GM19397 (cell line): ENCODE data around the gene SLC45A1.
A peak's percentile ranks its signal among the peaks of the same experiment; 100 is the strongest.
"Not testable (repeated sequence)": the region's sequence is repeated elsewhere in the genome, so short reads cannot be mapped to it uniquely, and the experiment has no call there.

ENCODE experiments used
- ATAC-seq: cut with Tn5 transposase; IDR thresholded peaks from one replicate; pipeline ENCODE4 v1.9.1; 2021; ENCODE audit warnings: mild to moderate bottlenecking, moderate library complexity; ENCODE audit not compliant: unreplicated experiment

The SLC45A1 gene

DNA sequence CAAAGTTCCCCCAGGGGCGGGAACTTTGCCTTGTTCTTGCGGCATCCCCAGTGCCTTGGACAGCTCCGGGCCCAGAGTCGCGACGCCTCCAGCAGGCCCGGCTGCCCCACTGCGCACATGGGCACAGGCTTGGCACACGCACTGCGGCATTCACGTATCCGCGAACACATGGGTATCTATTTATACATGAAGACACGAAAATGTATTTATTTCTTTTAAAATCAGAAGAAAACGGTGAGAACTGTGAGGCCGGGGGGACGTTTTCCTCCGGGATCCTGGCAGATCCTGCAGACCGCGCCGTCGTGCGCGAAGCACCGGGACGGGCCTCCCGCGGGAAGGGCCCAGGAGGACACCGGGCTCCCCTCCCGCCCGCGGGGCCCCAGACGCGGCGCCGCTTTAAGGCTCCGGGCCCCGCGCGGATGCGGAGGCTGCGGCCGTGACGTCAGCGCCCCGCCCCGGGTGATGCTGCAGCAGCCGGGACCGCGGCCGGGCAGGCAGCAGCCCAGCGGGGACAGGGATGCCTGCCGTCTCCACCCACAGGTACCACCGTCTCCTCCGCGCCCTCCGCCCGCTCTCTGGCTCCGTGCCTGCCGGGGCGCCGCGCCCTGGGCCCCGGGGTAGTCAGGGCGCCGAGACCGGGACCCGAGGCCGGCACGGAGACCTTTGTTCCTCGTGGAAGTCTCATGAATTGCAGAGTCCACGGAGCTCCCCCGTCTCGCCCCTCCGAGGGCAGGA, at the start of gene SLC45A1:
Gene SLC45A1, plus strand, starts transcription at position 468 of the 735 bp plus-strand sequence. CDS start 6,216 bp downstream, outside the sequence.
- no peak for ATAC-seq

GRCh38 chr1:8273036-8273435, 44.9 kb upstream of the SLC45A1 start:
- no peak for ATAC-seq

DNA sequence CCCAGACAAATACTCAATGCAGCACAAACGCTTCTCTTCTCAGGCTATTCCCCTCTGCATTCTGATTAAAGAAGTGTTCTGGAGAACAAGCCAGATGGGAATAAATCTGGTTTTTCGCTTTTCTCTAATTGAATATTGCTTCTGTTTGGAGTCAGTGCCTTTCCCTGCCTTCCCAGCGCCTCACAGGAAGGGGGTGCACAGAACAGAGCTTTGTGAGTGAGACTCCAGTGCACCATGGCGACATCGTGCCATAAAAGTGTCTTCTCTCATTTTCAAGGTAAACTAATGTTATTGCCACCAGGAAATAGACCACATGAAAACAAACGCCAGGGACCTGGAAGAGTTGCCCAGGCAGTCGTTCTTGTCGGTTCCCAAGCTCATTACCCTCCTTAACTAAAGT, 43.6 kb upstream of the SLC45A1 start:
- no peak for ATAC-seq

GRCh38 chr1:8276173-8276914, 41.6 kb upstream of the SLC45A1 start:
- no peak for ATAC-seq

DNA sequence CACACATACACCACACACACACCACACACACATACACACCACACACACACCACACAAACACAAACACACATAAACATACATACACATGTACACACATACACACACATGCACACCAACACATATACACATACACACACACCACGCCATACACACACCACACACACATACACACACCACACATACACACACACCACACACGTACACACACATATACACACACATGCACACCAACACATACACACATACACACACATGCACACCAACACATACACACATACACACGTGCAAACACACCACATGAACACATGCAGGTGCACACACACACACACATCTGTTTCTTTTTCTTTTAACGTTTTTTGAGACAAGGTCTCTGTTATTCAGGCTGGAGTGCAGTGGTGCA, 41.0 kb upstream of the SLC45A1 start:
- no peak for ATAC-seq

- not testable (repeated sequence) for ATAC-seq
These were observed 39.2 kb upstream of the SLC45A1 start for GRCh38 chr1:8278677-8279076.

GRCh38 chr1:8281843-8282509, 35.9 kb upstream of the SLC45A1 start:
- no peak for ATAC-seq

DNA sequence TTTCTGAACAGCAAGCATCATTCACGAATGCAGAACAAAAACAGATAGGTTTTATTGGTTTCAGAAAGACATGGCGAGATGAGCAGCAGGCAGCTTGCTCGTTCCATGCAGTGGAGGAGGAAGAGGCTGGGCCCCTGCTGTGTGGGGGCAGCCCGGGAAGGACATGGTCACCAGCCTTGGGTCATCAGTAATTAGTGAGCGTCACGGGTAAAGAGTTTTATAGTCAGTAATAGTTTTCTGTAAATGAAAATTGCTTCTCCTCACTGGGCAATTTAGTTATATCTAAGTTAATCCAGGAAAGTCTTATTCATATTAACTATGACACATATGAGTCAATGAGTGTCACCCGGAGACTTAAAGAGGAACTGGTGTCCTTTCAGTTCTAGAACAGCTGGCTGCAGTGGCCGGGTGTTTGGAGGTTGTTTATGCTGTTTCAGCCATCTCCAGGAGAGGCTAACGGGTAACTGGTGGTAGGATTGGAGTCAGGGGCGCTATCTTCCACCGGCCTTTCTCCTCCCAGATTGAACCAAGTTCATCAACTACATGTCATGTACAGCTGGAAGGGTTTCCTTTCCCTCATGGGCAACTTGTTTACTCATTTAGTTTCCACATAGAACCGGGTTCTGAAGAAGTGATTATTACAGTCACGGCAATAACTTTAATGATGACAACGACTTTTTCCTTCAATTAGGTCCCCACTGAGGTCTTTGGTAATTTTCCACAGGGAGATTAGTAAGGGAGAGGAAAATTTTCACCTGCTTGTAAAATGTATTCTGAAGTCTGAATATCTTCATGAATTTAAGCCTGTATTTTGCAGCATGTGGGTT, 34.6 kb upstream of the SLC45A1 start:
- peak; percentile 87 for ATAC-seq

DNA sequence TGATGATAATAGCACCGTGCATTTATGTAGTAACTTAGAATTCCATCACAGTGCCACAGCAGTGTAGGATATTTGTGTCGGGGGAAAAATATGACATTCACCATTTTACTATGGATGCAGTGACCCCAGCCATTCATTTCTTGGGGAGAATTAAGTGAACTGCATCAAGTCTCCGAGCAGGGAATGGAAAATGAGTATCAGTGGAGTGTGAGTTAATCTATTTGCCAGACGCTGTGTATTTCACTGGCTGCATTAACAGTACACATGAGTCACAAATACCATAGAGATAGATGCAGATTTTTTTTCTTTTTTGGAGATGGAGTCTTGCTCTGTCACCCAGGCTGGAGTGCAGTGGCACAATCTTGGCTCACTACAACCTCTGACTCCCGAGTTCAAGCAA, 33.8 kb upstream of the SLC45A1 start:
- ATAC-seq, result no peak

DNA sequence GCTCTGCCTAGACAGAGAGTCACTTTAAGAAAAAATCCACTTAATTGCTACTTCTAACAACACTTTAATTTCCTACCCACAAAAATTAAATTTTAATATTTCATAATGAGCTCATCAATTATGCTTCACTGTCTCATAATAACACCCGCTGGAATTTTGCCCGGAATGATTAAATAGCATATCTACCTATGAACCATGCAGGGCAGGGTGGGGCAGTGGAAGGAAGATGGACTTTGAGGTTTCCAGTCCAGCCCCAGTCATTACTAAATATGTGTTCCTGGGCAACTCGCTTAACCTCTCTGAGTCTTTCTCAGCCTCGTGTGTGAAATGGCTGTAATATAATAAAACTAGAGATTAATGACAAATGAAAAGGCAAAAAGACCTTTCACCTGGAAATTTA, 32.8 kb upstream of the SLC45A1 start:
- no peak for ATAC-seq

DNA sequence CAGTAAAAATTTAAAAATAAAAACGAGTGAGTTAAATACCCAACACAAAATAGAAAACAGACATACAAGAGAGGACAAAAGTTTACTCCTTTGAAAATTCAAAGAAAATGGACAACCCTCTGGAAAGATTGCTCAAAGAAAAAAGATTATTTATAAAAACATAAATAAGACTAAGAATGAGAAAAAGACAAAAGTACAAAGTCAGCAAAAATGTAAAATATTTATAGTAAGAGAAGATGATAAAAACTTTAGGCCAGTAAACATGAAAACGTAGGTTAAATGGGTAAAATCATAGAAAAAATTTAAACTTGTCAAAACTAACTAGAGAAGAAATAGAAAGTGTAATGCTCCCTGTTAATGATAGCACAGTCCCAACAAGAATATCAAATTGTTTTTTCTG, 31.9 kb upstream of the SLC45A1 start:
- no peak for ATAC-seq

GRCh38 chr1:8293118-8293517, 24.8 kb upstream of the SLC45A1 start:
- no peak for ATAC-seq

DNA sequence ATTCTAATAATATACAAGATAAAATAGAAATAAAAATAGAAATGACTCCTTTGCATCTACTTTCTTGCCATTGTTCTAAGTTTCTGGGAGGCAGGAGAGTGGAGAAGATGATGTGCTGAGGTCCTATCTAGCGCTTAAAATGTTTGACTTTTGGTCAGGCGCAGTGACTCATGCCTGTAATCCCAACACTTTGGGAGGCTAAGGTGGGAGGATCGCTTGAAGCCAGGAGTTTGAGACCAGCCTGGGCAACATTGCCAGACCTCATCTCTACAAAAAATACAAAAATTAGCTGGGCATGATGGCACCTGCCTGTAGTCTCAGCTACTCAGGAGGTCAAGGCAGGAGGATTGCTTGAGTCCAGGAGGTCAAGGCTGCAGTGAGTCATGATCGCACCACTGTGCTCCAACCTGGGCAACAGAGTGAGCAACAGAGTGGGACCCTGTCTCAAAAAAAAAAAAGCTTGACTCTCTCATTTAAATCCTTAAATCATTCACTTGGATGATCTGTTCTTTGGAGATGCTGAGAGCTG, 24.2 kb upstream of the SLC45A1 start:
- no peak for ATAC-seq

DNA sequence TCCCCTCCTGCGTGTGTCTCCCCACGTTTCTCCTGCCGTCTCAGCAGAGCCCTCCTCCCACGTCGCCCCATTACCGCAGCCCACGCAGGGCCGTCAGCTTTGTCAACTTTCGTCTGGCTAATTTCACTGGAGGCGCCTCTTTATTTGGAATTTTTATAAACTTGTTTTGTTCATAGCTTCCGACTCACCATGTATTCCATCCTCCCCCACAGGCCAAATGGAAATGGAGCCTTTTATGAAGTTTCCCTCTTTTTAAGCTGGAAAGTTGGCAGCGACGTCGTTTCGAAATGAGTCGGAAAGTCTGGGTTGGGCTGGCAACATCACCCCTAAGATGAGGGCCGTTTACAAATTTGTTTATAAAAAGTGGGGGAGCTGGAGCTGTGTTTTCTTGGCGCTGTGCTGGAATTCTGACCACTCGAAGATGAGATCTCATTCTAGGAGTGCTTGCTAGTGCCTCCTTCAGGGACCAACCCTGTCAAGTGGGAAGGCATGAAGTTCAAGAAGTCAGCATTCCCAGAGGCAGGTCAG, 23.7 kb upstream of the SLC45A1 start:
- no peak for ATAC-seq

DNA sequence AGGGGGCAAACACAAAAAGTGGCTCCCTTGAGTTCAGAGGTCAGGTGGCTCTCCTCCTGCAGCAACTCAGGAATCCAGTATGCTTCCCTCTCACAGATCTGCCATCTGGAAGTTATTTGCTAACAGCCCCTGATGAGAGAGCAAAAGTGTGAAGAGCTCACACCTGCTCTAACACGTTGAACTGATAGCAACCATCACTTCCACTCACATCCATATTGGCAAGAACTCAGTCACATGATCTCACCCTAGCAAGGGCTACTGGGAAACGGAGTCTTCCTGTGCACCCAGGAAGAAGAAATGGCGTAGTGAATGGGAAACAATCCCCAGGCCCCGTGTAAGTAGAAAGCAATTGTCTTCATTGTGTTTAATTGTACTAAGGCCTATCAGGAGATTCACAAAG, 20.7 kb upstream of the SLC45A1 start:
- ATAC-seq, result no peak

DNA sequence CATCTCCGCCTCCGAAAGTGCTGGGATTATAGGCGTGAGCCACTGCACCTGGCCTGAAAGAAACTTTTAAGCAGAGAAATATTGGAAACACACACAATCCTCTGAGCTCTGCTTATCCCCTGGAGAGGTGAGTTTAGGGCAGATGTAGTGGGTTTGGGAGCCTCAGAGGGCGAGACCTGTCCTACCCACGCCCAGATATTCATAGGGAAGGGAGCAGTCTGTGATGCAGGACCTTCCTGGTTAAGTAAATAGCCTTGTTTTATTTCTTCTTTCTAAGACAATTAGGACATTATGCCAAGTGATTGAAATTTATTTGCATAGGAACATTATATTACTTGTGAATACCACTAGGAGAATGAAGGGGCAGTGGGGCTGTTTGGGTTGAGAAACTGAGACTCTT, 18.0 kb upstream of the SLC45A1 start:
- no peak for ATAC-seq

GRCh38 chr1:8302081-8302956, 15.6 kb upstream of the SLC45A1 start:
- ATAC-seq, result no peak

- no peak for ATAC-seq
These were observed 14.8 kb upstream of the SLC45A1 start for GRCh38 chr1:8303141-8303540.

DNA sequence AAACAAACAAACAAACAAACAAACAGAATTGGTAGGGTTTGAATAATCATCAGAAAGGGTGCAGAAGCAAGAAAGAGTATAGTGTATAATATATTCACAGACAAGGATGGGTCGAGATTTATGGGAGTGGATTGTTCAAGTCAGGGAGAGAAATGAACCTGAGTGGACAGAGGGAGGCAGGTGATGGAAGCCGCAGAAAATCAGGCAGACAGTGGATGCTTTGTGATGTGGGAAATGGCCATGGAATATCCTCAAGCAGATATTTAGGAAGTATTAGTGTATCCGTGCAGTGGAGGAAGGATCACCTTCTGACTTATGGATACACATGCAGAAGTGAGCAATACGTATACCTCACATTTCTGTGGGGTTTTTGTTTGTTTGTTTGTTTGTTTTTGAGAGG, 14.0 kb upstream of the SLC45A1 start:
- no peak for ATAC-seq

DNA sequence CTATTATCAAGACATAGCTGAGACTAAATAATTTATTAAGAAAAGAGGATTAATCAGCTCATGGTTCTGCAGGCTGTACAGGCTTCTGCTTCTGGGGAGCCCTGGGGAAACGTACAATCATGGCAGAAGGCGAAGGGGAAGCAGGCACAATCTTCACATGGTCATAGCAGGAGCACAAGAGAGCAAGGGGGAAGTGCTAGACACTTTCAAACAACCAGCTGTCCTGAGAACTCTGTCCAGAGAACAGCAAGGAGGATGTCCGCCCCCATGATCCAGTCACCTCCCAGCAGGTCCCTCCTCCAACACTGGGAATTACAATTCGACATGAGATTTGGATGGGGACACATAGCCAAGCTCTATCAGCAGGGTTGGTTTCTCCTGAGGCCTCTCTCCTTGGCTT, 10.3 kb upstream of the SLC45A1 start:
- ATAC-seq, result no peak
